GM18502 (cell line): Measurements from ENCODE around the gene NUBP2.
A peak's percentile ranks its signal among the peaks of the same experiment; 100 is the strongest.

Experiments
- ATAC-seq: cut with Tn5 transposase; IDR thresholded peaks from one replicate; pipeline ENCODE4 v1.9.1; 2021; ENCODE audit warnings: mild to moderate bottlenecking; ENCODE audit not compliant: unreplicated experiment, poor library complexity

The NUBP2 gene

DNA sequence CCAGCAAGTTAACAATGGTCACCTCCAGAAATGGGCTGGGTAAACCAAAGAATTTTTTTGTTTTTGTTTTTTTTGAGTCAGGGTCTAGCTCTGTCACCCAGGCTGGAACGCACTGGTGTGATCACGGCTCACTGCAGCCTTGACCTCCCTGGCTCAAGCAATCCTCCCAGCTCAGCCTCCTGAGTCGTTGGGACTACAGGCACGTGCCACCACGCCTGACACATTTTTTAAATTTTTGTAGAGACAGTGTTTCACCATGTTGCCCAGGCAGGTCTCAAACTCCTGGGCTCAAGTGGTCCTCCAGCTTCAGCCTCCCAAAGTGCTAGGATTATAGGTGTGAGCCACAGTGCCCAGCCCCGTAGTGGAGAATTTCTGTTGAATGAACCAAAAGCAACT lies 2.1 kb upstream of the NUBP2 start:
- ATAC-seq: no peak

DNA sequence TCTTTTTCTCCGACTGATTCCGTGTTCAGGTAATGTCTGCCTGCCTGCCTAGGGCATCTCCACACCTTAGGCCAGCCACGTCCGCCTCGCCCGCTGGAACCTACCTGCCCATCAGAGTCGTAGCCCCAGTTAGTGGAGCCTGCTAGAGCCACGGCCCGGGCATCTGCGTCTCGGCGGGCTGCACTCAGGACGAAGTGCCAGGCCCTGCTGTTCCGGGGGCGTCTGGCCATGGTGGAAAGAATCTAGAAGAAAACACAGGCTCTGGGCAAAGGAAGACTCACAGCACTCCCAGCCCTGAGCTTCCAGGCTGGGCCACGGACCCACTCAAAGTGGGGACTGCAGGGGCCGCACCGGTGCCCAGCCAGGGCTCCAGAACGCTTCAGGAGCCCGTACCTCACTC lies 1.5 kb upstream of the NUBP2 start:
- ATAC-seq: no peak

DNA sequence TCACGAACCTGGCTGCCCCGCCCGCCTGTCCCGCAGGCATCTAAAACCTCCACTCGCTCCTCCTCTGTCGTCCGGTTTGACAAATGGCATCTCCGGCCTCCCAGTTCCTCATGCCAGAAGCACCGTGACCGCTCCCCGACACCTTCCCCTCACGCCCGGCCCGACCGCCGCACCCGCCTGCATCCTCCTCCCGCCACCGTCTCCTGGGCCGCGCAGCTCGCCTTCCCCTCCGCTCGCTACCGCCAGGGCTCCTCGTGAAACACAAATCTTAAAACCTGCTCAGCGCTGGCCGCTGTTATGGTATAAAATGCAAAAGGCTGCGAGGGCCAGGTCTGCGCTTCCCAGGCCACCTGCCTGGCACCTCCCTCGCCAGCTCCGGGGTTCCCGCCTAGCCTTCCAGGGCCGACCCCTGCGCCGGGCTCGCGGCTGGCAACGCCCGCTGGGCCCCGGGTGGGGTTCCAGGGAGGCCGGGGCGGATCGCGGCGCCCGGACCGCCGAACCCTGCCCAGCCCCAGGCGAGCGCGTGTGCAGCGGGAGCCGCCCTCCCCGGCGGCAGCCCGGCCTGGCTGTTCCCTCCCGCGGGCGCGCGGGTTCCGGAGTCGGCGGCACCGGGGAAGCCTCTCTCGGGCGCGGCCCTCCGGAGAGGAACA lies 877 bp upstream of the NUBP2 start:
- ATAC-seq: peak; percentile 7

DNA sequence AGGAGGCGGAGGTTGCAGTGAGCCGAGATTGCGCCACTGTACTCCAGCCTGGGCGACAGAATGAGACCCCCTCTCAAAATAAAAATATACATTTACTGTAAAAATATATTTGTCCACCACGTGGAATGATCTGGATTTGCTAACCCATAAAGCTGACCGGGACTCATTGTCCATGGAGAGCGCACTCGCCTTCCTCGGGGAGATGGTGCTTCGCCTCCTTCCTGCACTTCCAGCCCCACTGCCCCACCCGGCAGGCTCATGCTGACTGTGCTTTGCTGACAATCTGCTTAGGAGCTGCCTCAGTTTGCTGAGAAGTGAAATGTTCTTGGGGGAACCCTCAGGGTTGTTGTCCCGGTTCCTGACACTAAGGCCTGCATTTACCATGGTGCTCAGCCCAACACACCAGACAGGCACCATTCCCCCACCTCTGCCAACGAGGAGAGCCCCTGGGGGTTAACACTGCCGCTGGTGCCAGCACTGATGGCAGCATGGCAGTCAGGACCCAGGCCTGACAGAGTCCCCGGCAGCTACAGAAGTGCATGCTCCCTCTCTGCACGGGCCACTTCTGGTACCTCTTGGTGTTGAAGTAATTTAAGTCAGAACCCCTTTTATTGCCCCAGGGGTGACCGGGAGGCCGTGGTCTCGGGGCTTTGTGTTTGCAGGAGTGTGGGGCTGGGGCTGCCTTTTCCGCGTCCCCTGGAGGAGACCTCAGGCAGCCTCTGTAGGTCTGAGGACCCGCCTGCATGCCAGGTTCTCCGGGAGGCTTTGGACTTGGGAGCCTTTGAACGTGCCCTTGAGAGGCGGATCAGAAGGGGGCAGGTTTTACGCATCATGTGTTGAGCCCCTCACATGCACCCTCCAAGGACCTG lies 2.5 kb downstream of the NUBP2 start:
- ATAC-seq: no peak

DNA sequence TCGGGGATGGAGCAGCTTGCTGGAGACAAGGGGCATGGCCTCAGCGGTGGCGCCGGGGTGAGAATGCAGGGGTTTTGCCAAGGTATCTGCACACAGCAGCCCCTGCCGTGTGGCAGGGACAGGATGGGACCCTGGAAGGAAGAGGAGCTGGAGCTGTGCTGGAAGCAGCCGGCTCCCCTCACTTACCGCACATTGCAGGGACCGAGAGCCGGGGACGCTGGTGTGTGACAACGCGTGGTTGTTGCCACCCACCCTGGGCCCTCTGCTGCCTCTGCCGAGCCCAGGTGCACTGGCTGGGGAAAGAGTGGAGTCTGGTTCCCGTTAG lies 3.0 kb downstream of the NUBP2 start:
- no peak for ATAC-seq

DNA sequence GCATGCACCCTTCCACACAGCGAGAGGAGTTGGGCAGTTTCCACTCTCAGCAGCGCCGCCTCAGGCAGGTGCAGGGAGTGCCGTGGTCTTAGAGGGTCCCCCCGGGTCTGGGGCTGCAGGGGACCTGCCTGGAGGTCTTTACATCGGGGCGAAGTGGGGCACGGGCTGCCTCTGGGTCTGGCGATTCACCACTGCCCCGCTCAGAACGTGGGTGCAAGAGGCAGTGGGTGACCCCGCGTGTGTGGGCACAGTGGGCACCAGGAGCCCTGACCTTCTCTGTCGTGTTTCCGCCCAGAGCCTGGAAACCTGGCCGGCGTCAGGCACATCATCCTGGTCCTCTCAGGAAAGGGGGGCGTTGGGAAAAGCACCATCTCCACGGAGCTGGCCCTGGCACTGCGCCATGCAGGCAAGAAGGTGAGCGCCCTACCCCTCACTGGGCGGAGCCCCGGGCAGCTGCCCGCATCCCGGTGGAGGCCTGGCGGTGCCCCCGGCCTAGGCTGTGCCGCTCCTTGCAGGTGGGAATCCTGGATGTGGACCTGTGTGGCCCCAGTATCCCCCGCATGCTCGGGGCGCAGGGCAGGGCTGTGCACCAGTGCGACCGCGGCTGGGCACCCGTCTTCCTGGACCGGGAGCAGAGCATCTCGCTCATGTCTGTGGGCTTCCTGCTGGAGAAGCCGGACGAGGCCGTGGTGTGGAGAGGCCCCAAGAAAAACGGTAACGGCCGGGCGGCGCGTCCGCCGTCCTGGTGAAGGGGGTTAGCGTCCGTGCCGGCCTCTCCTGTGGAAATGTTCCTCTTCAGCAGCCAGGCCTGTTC lies 3.7 kb downstream of the NUBP2 start:
- ATAC-seq: no peak

DNA sequence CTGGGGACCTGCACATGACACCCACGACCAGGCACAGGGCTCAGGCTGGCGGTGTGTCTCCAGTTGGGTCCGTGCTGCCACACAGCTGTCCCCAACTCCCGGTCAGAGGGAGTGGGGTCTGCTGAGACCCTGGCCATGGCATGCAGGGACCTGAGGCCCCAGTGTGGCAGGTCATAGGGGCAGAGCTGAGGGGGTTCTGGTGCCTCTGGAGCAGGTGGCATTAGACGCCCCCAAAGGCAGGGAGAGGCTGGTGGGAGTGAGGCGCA lies 4.2 kb downstream of the NUBP2 start:
- ATAC-seq: no peak

DNA sequence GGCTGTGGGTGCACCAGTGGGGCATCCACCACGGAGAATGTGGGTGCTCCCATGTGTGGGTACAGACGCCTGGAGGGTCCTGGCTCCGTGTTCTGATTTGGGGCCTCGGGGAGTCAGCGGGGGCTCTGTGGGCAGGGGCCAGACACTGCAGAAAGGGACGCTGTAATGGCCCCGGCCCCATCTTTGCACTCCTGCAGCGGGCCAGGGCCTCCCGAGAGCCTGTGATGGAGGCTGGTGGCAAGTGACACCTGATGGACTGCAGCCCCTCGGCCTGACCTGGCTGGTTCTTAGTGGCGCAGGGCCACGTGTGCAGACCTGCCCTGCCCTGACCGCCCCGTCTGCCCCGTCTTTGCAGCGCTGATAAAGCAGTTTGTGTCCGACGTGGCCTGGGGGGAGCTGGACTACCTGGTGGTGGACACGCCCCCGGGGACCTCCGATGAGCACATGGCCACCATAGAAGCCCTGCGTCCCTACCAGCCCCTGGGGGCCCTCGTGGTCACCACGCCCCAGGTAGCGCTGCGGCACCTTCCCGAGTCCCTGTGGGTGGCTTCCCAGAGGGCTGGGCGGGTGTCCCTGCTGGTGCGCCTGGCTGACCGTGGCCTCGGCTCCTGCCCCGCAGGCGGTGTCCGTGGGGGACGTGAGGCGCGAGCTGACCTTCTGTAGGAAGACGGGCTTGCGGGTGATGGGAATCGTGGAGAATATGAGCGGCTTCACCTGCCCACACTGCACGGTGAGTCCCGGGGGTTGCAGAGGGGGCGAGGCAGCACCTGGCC lies 4.7 kb downstream of the NUBP2 start:
- ATAC-seq: no peak

DNA sequence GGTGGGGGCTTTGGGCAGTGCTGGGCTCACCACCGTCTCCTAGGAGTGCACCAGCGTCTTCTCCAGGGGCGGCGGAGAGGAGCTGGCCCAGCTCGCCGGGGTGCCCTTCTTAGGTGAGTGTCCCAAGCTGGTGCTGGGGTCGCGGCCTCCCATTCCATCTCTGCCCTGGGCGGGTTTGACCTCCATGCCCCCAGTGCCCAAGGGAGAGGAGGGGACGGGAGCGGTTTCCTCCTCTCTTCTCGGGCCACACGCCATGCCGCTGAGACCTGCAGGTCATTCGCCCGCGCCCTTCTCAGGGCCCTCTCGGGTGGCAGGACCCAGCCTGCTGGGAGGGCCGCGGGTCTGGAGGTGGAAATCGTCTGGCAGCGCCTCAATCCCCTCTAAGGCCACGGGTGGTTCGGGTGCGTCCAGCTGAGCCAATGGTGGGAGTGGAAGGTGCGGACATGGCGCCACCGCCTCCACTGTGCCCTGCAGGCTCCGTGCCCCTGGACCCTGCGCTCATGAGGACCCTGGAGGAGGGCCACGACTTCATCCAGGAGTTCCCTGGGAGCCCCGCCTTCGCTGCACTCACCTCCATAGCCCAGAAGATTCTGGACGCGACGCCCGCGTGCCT lies 5.4 kb downstream of the NUBP2 start:
- no peak for ATAC-seq

DNA sequence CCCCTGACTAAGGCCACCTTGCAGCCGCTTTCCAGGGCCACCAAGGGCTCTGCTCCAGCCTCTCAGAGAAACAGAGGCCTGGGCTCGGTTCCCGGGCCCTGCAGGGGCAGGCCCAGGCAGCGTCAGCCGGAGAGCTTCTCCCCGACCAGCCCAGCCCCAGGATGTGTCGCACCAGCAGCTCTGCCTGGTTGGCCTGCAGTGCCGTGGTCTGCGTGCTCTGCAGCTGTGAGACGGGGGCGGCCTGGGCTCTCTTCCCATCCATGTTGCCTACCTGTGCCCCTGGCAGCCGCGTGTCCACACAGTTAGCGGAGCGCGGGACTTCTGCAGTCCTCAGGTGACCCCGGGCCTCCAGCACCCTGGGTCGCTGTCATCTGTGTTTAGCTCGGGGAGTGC lies 5.9 kb downstream of the NUBP2 start:
- ATAC-seq: no peak

DNA sequence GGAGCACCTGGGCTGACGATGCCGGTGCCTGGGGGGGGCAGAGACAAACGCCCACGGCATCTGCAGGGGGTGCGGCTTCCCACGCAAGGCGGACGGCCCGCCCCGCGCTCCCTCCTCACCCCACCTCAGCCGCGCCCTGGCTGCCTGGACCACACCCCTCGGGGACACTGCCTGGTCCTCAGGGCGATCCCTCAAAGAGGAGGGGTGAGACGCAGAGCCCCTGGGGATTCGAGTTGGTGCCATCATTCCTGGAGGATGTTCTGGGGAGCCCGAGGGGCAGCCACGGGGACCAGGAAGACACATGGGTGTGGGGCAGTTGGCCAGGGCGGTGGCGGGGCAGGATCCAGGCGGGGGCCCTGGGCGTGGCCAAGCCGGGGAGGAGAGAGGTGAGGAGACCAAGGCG lies 6.9 kb downstream of the NUBP2 start:
- no peak for ATAC-seq

DNA sequence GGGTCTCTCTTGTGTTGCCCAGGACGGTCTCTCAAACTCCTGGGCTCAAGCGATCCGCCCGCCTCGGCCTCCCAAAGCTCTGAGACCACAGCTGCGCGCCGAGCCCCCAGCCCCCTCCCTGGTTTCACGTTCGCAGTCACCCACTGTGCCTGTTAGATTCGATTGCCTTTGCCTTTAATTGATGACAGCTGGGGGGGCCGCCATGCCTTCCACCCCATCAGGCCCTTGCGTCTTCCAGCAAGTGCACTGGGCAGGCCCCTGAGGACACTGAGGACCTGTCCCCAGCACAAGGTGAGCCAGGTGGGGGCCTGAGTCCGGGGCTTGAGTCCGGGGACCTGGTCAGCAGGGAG lies 7.5 kb downstream of the NUBP2 start:
- ATAC-seq: no peak

DNA sequence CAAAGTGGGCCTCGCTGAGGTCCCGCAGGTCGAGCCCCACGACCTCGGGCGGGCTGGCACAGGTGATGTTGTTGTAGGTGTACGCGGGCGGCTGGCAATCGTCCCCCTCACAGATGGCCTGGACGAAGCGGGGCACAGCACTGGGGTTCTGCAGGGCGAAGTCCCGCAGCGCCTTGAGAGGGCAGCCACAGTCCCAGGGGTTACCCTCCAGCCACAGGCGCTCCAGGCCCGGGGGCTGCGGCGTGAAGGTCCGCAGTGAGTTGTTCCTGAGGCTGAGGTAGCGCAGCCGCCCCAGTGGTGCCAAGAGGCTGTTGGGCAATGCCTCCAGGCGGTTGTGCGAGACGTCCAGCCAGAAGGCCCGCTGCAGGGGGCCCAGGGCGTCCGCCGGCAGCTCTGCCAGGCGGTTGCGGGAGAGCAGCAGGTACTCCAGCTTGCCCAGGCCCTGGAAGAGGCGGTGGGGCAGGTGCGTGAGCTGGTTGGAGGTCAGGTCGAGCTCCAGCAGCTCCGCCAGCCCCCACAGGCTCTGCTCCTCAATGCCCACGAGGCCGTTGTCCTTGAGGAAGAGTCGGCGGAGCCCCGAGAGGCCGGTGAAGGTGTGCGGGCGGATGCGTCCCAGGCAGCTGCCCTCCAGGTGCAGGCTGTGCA lies 8.0 kb downstream of the NUBP2 start:
- ATAC-seq: no peak

DNA sequence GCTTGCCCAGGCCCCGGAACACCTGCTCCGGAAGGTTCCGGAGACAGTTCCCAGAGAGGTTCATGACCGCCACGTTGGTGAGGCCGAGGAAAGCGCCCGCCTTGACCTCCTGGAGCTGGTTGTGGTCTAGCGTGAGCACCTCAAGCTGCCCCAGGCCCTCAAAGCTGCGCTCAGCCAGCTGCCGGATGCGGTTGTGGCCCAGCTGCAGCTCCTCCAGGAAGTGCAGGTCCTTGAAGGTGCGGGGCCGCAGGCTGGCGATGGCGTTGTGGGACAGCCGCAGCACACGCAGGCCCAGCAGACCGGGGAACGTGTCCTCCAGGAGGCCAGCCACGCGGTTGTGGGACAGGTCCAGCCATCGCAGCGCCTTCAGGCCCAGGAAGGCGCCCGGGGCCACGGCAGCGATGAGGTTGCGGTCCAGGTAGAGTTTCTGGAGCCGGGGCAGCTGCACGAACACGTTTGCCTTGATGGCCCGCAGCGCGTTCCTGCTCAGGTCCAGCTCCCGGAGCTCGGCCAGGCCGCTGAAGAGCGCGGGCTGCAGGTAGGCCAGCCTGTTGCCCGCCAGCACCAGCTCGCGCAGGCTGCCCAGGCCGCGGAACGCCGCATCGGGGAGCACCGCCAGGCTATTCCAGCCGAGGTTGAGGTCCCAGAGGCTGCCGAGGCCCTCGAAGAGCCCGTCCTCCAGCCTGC lies 8.6 kb downstream of the NUBP2 start:
- no peak for ATAC-seq

DNA sequence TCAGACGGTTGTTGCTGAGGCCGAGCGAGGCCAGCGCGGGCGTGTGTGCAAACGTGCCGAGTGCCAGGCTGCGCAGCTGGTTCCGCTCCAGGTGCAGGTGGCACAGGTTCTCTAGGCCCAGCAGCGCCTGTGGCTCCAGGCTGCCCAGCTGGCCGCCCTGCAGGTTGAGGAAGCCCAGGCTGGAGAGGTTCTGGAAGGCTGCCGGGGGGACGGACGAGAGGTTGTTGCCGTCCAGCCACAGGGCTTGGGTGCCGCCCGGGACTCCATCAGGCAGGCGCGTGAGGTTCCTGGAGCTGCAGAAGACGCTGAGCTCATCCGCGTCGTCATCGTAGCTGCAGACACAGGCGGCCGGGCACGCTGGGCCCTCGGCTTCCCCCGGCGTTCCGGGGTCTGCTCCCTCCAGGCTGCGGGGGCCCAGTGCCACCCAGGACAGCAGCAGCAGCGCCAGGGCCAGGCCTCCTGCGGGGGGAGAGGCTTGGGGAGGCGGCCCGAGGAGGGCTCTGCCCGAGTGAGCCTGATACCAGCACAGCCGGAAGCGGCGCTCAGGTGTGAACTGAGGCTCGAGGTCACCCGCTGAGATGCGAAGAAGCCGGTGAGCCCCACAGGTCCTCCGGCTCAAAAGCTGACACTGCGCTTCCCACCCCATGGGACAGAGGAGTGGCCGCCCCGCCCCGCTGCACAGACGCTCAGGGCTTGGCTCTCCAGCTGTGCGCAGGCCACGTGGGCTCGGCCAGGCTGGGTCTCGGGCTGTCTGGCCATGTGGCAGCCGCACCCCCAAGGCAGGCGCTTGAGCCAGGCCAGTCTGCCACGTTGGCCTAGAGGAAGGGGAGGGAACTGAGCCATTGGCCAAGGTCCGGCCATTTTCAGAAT lies 9.4 kb downstream of the NUBP2 start:
- ATAC-seq: no peak

DNA sequence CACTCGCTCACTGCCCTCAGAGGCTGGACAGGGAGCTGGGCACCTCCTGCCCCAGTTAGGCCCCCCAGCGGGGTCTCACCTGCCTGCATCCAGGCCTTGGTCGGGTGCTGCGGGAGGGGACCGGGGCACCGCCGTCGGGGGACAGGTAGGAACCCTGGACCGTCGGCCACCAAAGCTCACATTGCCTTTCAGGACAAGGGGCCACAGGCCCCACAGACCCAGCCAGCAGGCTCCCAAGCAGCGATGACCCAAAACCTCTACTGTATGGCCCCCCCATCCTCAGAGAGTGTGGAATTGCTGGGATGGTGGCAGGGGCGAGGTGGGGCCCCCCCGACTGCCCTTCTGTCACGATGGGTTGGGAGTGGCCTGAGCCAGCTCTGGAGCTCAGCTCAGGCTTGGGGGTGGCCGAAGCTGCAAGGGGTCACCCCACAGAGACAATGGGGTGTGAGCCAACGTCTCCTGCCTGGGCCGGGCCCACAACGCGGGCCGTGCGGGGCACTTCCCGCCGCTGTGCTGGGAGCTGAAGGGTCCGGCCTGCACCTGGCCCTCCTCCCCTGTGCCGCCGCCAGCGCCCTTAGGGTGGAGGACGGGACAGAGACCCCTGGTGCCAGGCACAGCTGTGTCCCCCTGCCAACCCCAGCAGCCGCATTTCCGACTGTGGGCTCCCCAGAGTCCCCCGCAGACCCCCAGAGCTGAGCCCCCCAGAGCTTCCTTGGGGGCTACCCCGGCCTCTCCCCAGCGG lies 10.2 kb downstream of the NUBP2 start:
- no peak for ATAC-seq

DNA sequence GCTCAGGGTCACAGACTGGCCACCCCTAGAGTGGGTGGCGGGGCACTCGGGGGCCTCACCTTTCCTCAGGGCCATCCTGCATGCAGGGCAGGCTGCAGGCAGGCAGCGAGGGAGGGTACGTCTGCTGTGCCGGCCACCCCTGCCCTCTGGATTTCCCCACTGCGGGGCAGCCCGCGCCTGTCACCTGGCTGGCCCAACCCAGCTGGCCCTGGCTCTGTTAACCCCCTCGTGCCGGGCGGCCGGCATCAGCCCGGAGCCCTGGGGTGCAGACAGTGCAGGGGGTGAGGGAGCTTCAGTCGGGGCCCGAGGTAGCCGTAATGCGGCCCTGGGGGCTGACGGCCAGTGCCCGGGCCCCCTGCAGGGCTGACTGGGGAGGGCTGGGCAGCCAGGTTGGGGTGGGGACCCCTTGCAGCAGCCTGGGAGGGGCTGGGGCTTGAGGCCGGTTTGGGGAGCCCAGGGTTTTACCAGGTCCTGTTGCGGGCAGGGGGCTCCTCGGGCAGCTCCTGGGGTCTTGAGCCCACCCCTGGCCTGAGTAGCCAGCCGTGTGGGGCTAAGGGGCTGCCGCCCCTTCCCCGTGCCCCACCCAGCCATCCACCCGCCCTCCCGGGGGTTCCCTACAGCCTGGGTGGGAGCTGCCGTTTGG lies 10.9 kb downstream of the NUBP2 start, which contains the start of gene IGFALS:
Gene IGFALS (minus strand): TSS at position 128 of the 643 bp plus-strand sequence. CDS start 53 bp downstream, at position 75.
- ATAC-seq: no peak
